Activated naive CD4-positive, alpha-beta T cell treated with anti-CD3 and anti-CD28 coated beads, Interleukin-2, amount 50 U/mL, for 24 hours (primary cell): ENCODE results near the gene EXOC1.
"Not testable (repeated sequence)": the region's sequence is repeated elsewhere in the genome, so short reads cannot be mapped to it uniquely, and the experiment has no call there.

Source experiments
- H3K27ac Mint-ChIP-seq: one replicate; pipeline ENCODE4 v1.8.0; 2021; ENCODE audit warnings: mild to moderate bottlenecking, mixed read lengths
- H3K27me3 Mint-ChIP-seq: one replicate; pipeline ENCODE4 v1.8.0; 2021; ENCODE audit warnings: mixed read lengths
- H3K36me3 Mint-ChIP-seq: one replicate; pipeline ENCODE4 v1.8.0; 2021; ENCODE audit warnings: mixed read lengths
- H3K4me1 Mint-ChIP-seq: one replicate; pipeline ENCODE4 v1.8.0; 2021; ENCODE audit warnings: mixed read lengths
- H3K4me3 Mint-ChIP-seq: one replicate; pipeline ENCODE4 v1.8.0; 2021; ENCODE audit warnings: mild to moderate bottlenecking, mixed read lengths
- H3K9me3 Mint-ChIP-seq: one replicate; pipeline ENCODE4 v1.8.0; 2021; ENCODE audit warnings: mixed read lengths

Gene EXOC1

GRCh38 chr4:55838952-55839351, 14.5 kb upstream of the EXOC1 start:
- Mint-ChIP-seq H3K4me1 (no peaks in the 10 kb centered on the region), H3K9me3 (peaks cover 17% of the 10 kb centered on the region), H3K27ac (no peak overlapping the region), H3K36me3 (peaks cover 2% of the 10 kb centered on the region), H3K27me3 (peaks cover 22% of the 10 kb centered on the region), H3K4me3 (no peak overlapping the region)

DNA sequence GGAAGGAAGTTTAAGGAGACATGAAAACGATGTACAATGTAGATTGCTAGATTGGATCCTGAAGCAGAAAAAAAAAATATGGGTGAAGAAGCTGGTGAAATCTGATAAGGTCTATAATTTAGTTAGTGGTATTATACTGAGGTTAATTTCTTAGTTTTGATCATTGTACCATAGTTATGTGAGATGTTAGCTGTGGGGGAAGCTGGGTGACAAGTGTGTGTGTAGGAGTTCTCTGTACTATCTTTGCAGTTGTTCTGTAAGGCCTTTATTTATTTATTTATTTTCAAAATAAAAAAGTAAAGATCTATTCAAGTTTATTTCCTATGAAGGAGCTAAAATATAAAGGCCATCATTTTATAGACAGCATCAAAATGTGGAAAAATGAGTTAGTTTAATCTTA, 12.5 kb upstream of the EXOC1 start:
- Mint-ChIP-seq H3K4me3 (no peak overlapping the region), H3K4me1 (no peaks in the 10 kb centered on the region), H3K9me3 (peaks cover 9% of the 10 kb centered on the region), H3K36me3 (peaks cover 2% of the 10 kb centered on the region), H3K27me3 (peaks cover 15% of the 10 kb centered on the region), H3K27ac (no peak overlapping the region)

GRCh38 chr4:55841373-55842239, 11.8 kb upstream of the EXOC1 start:
- peaks cover 10% of the 10 kb centered on the region for H3K27me3 Mint-ChIP-seq
- H3K27ac Mint-ChIP-seq, H3K9me3 Mint-ChIP-seq, H3K4me1 Mint-ChIP-seq, H3K4me3 Mint-ChIP-seq, H3K36me3 Mint-ChIP-seq: not testable (repeated sequence)

DNA sequence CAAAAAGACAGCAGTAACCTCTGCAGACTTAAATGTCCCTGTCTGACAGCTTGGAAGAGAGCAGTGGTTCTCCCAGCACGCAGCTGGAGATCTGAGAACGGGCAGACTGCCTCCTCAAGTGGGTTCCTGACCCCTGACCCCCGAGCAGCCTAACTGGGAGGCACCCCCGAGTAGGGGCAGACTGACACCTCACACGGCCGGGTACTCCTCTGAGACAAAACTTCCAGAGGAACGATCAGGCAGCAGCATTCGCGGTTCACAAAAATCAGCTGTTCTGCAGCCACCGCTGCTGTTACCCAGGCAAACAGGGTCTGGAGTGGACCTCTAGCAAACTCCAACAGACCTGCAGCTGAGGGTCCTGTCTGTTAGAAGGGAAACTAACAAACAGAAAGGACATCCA, 11.1 kb upstream of the EXOC1 start:
- not testable (repeated sequence) for H3K4me3 Mint-ChIP-seq, H3K4me1 Mint-ChIP-seq, H3K36me3 Mint-ChIP-seq, H3K9me3 Mint-ChIP-seq, H3K27me3 Mint-ChIP-seq, H3K27ac Mint-ChIP-seq

DNA sequence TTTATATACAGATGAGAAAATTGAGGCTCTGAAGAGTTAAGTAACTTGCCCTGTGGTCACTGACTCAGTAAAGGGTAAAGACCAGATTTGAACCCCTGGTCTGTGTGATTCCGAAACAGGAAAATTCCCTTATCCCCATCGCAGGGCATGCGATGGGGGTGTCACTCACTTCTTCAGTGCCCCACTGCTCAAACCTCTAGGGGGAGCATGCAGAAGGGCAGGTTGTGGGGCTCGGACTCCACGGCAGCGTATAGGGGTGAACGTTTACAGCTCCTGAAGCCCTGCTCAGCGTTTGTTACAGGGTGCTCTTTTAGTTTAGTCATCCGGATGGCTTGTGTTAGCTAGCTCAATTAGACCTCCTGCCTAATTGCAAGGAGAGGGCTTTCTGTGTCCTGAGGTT, 3.7 kb upstream of the EXOC1 start:
- no peak overlapping the region for H3K4me3 Mint-ChIP-seq
- H3K4me1 Mint-ChIP-seq, result peaks cover 30% of the 10 kb centered on the region
- no peaks in the 10 kb centered on the region for H3K9me3 Mint-ChIP-seq
- no peak overlapping the region for H3K27ac Mint-ChIP-seq
- H3K27me3 Mint-ChIP-seq, result no peaks in the 10 kb centered on the region
- H3K36me3 Mint-ChIP-seq, result no peaks in the 10 kb centered on the region

DNA sequence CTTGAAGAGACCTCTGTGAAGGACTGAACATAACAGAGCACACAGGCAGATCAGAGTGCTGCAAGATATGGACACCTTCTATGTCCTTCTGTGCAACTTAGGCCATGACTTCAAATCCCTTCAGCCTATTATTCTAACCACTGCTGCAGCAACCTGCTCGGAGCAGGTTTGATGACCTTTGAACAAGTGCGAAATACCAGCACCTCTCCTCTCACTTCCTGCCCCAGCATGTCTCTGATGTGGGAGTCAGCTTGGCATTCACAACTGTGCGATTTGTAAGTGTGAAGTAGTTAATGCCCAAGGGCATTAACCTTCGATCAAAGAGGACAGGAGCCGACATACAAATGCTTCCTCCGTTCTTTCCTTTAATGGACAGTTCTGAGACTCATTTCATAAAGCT, 1.6 kb upstream of the EXOC1 start:
- Mint-ChIP-seq H3K9me3 (no peaks in the 10 kb centered on the region), H3K4me1 (peaks cover 30% of the 10 kb centered on the region), H3K36me3 (no peaks in the 10 kb centered on the region), H3K27ac (peak overlapping the region; percentile 48), H3K27me3 (no peaks in the 10 kb centered on the region), H3K4me3 (peak overlapping the region; percentile 40)

DNA sequence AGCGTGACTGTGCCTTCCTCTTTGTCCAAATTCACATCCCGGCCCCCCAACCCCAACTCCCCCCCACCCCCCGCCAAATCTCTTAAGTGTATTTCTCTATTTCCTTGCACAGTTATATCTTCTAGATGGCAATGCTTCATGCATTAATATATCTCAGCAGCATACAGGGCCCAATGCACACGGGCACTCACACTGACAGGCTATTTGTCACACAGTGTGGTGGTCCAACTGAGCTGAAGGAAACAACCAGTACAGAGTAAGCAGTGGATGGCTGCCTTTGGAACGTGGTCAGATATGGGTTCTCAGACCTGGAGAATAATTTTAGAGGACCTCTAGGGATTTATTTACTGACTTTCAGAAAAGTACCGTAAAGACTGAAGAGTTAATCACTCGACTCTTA, 681 bp downstream of the EXOC1 start:
- H3K36me3 Mint-ChIP-seq, result peaks cover 3% of the 10 kb centered on the region
- peaks cover 48% of the 10 kb centered on the region for H3K4me1 Mint-ChIP-seq
- no peaks in the 10 kb centered on the region for H3K9me3 Mint-ChIP-seq
- no peaks in the 10 kb centered on the region for H3K27me3 Mint-ChIP-seq
- no peak overlapping the region for H3K4me3 Mint-ChIP-seq
- no peak overlapping the region for H3K27ac Mint-ChIP-seq

DNA sequence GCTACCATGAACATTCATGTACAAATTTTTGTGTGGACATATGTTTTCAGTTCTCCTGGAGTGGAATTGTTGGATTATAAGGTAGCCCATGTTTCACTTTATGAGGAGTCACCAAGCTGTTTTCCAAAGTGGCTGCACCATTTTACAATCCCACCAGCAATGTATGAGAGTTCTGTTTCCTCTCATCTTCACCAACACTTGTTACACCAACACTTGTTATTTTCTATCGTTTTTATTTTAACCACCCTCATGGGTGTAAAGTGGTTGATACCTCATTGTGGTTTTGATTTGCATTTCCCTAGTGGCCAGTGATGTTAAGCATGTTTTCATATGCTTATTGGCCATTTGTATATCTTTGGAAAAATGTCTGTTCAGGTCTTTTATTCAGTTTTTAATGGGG, 4.1 kb downstream of the EXOC1 start:
- H3K9me3 Mint-ChIP-seq, result no peaks in the 10 kb centered on the region
- H3K4me3 Mint-ChIP-seq, result no peak overlapping the region
- peak overlapping the region; percentile 23 for H3K27ac Mint-ChIP-seq
- peaks cover 43% of the 10 kb centered on the region for H3K4me1 Mint-ChIP-seq
- no peaks in the 10 kb centered on the region for H3K27me3 Mint-ChIP-seq
- H3K36me3 Mint-ChIP-seq, result peaks cover 8% of the 10 kb centered on the region

DNA sequence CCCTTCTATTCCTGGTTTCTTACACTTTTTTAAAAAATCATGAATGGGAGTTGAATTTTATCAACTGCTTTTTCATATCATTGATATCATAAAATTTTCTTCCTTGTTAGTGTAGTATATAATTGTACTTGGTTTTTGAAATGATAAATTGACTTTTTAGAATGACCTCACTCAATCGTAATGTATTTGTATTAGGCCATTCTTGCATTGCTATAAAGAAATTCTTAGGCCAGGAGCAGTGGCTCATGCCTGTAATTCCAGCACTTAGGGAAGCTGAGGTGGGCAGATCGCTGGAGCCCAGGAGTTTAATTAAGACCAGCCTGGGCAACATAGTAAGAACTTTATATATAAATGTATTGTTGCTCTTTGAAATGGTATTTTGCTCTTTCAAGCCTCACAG, 6.3 kb downstream of the EXOC1 start:
- Mint-ChIP-seq H3K9me3 (no peaks in the 10 kb centered on the region), H3K27ac (no peak overlapping the region), H3K4me1 (peaks cover 34% of the 10 kb centered on the region), H3K27me3 (no peaks in the 10 kb centered on the region), H3K4me3 (no peak overlapping the region), H3K36me3 (peaks cover 8% of the 10 kb centered on the region)

DNA sequence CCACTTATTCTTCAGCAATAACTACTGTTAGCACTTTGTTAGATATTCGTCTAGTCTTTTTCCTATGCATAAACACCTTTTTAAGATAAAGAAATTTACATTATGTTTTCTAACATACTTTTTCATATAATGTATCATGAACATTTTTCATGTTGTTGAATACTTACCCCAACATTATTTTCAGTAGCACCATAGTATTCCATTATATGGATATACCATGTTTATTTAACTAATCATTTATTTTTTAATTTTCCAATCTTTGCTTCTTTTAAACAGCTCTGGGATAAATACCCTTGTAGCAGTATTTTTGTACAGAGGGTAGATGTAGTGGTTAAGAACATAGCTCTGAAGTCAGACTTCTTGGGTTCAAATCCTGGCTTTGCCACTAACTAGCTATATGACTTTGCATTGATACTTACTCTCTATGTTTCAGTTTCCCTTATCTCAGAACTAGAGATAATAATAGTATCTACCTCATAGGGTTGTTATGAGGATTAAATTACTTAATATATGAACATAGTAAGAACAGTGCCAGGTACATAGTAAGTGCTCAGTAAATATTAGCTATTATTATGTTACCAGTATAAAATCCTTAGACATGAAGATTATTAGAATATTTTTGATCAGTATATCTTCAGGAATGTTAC, 11.3 kb downstream of the EXOC1 start:
- Mint-ChIP-seq H3K27me3 (no peaks in the 10 kb centered on the region), H3K36me3 (peaks cover 14% of the 10 kb centered on the region), H3K4me3 (no peak overlapping the region), H3K9me3 (no peaks in the 10 kb centered on the region), H3K27ac (peak overlapping the region; percentile 17), H3K4me1 (peaks cover 37% of the 10 kb centered on the region)

DNA sequence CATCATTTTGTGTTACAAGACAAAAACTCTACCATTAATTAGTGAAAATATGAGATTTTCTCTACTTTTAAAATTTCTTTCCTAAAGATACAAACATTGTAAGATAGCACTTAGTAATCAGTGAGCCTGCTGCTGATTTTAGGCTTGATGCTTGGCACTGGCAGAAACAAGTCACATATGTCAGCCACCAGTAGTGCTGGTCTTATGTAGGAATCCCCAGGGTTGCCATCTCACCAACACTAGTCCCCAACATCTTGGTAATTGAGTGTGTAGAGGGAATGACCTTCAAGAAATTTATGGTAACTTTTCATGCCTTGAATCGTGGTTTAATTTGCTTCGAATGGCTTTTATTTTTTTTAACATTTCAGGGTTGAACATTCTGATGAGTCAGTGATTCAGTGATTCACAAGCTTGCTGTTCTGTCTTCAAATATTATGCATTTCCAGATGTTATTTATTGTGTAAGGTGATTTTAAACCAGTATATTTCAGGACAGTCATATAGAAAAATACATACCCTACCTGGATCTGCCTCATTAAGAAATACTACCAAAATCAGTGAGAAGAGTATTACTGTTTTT, 11.9 kb downstream of the EXOC1 start:
- Mint-ChIP-seq H3K27me3 (no peaks in the 10 kb centered on the region), H3K36me3 (peaks cover 16% of the 10 kb centered on the region), H3K4me3 (no peak overlapping the region), H3K9me3 (no peaks in the 10 kb centered on the region), H3K4me1 (peaks cover 32% of the 10 kb centered on the region), H3K27ac (peak overlapping the region; percentile 66)

GRCh38 chr4:55866290-55866907, 13.0 kb downstream of the EXOC1 start:
- Mint-ChIP-seq H3K27ac (peak overlapping the region; percentile 66), H3K4me3 (peak overlapping the region; percentile 66), H3K4me1 (peaks cover 27% of the 10 kb centered on the region), H3K36me3 (peaks cover 20% of the 10 kb centered on the region), H3K27me3 (no peaks in the 10 kb centered on the region), H3K9me3 (no peaks in the 10 kb centered on the region)

DNA sequence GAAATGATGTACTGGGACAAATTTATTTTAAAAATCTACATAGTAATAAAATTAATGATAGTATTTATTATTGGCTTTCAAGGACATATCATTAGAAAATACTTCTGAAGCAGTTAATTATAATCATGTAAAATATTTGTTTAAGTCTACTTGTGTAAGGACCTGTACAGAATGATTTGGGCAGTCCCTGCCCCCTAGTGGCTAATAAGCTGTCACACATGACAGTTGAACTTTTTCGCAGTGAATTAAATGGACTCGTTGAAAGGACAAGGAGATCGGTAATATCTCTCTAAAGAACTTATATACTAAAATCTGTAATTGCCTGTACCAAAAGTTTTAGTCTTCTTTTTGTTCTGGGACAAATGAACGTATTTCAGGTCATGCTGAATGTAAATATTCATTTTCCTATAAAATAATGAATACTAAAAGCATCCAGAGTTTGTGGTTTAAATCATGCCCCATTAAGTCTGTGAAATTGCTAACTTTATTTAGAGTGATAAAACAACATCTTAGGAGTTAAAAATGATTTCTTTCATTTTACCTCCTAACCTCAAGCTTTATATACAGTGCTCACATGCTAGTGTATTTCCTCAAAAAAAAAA, 13.6 kb downstream of the EXOC1 start:
- Mint-ChIP-seq H3K9me3 (no peaks in the 10 kb centered on the region), H3K4me3 (peak overlapping the region; percentile 66), H3K4me1 (peaks cover 25% of the 10 kb centered on the region), H3K36me3 (peaks cover 20% of the 10 kb centered on the region), H3K27me3 (no peaks in the 10 kb centered on the region), H3K27ac (no peak overlapping the region)

GRCh38 chr4:55868581-55869090, 15.2 kb downstream of the EXOC1 start:
- peaks cover 20% of the 10 kb centered on the region for H3K36me3 Mint-ChIP-seq
- H3K27me3 Mint-ChIP-seq, result no peaks in the 10 kb centered on the region
- H3K4me3 Mint-ChIP-seq, result no peak overlapping the region
- no peaks in the 10 kb centered on the region for H3K9me3 Mint-ChIP-seq
- H3K27ac Mint-ChIP-seq, result peak overlapping the region; percentile 0
- peaks cover 25% of the 10 kb centered on the region for H3K4me1 Mint-ChIP-seq

DNA sequence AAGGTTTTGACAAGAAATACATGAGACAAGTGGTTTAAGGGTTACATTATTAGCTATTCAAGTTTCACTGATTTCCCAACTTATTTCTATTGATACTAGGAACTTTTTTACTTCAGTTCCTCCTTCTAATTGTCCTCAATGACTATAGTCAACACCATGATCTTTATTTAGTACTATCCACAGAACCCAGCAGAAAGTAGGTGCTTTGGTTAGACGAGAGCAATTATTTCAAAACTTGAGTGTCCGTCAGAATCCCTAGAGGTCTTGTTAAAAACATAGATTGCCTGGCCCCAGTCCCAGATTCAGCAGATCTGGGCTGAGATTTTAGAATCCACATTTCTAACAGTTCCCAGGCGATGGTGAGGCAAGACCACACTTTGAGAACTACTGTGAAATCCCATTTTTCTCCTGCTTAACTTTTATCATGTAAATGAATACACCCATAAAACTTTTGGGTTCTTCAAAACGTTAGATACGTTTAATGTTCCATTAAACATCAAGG, 17.9 kb downstream of the EXOC1 start:
- Mint-ChIP-seq H3K36me3 (peaks cover 20% of the 10 kb centered on the region), H3K4me3 (no peak overlapping the region), H3K27ac (no peak overlapping the region), H3K9me3 (no peaks in the 10 kb centered on the region), H3K4me1 (peaks cover 9% of the 10 kb centered on the region), H3K27me3 (no peaks in the 10 kb centered on the region)
